Endodermal cell (in vitro differentiated cells): ENCODE results near the gene STT3A. TPM values are rescaled to one million over a fixed set of nuclear protein-coding genes. Genes with fewer than 3 reads are reported as not detected.

Experiments used
- DNase-seq: peaks from one replicate; pipeline ENCODE4 v3.0.0-alpha.2; 2017
- H3K27ac ChIP-seq: 2 replicates; pipeline ENCODE4 v1.5.1; 2013; ENCODE audit warnings: mild to moderate bottlenecking, low read depth, low read length, moderate library complexity
- H3K27me3 ChIP-seq: 2 replicates; pipeline ENCODE4 v1.6.1; 2013; ENCODE audit warnings: mild to moderate bottlenecking, low read length, moderate library complexity; ENCODE audit not compliant: insufficient read depth, control insufficient read depth, poor library complexity, severe bottlenecking
- H3K36me3 ChIP-seq: 2 replicates; pipeline ENCODE4 v1.7.0; 2013; ENCODE audit warnings: mild to moderate bottlenecking, low read length, moderate library complexity; ENCODE audit not compliant: control insufficient read depth, insufficient read depth
- H3K4me1 ChIP-seq: one replicate; pipeline ENCODE4 v1.7.0; 2013; ENCODE audit warnings: low read length; ENCODE audit not compliant: control insufficient read depth, insufficient read depth
- H3K4me3 ChIP-seq: 2 replicates; pipeline ENCODE4 v1.5.1; 2013; ENCODE audit warnings: mild to moderate bottlenecking, low read length, moderate library complexity
- H3K9ac ChIP-seq: 2 replicates; pipeline ENCODE4 v1.6.1; 2013; ENCODE audit warnings: mild to moderate bottlenecking, low read length, moderate library complexity; ENCODE audit not compliant: poor library complexity, severe bottlenecking; ENCODE audit errors: extremely low read depth
- H3K9me3 ChIP-seq: 2 replicates; pipeline ENCODE4 v1.6.1; 2013; ENCODE audit warnings: mild to moderate bottlenecking, low read length, moderate library complexity; ENCODE audit not compliant: control insufficient read depth
- H3K27ac Mint-ChIP-seq: 2 replicates; pipeline ENCODE4 v1.8.0; 2020; ENCODE audit warnings: mixed read lengths
- H3K27me3 Mint-ChIP-seq: 2 replicates; pipeline ENCODE4 v1.8.0; 2021; ENCODE audit warnings: mild to moderate bottlenecking, mixed read lengths; ENCODE audit not compliant: insufficient read depth
- H3K36me3 Mint-ChIP-seq: 2 replicates; pipeline ENCODE4 v1.8.0; 2020; ENCODE audit warnings: low read depth, mixed read lengths
- H3K4me1 Mint-ChIP-seq: 2 replicates; pipeline ENCODE4 v1.8.0; 2020; ENCODE audit warnings: mixed read lengths
- H3K4me3 Mint-ChIP-seq: 2 replicates; pipeline ENCODE4 v1.8.0; 2020; ENCODE audit warnings: mild to moderate bottlenecking, moderate library complexity, mixed read lengths
- H3K9me3 Mint-ChIP-seq: 2 replicates; pipeline ENCODE4 v1.8.0; 2020; ENCODE audit warnings: mild to moderate bottlenecking, mixed read lengths
- WGBS, 2 experiments: methylation state at CpG; one replicate each; pipeline versions ENCODE4 v1.1.5 to v1.1.7; 2013; ENCODE audit warnings: missing lambda C conversion rate in 2 of 2, mixed read lengths in 1 of 2; ENCODE audit not compliant: insufficient coverage in 1 of 2, insufficient read length in 1 of 2; 5-methylcytosine and 5-hydroxymethylcytosine counted together
- total RNA-seq, 2 donors: library from RNA; stranded (reverse); fragmentation: NEBNext Ultra II Directional in 1 of 2; extraction: Animal tissue kit (Norgen Biotek cat#: 25700) in 1 of 2; gene quantifications; 2 replicates in 1 of 2; 3 replicates in 1 of 2; pipeline ENCODE4 v1.2.1, GENCODE V29; 2021
- TF ChIP-seq, protein P1 (sequence below): fragments of 200-600 bp; sonication (generic); conservative IDR thresholded peaks from 2 replicates; pipeline ENCODE4 v1.5.0; 2021; ENCODE audit warnings: antibody characterized with exemption, mild to moderate bottlenecking

The STT3A gene
- total RNA-seq, 2 donors from 2014 or later: 158 to 159 TPM

DNA sequence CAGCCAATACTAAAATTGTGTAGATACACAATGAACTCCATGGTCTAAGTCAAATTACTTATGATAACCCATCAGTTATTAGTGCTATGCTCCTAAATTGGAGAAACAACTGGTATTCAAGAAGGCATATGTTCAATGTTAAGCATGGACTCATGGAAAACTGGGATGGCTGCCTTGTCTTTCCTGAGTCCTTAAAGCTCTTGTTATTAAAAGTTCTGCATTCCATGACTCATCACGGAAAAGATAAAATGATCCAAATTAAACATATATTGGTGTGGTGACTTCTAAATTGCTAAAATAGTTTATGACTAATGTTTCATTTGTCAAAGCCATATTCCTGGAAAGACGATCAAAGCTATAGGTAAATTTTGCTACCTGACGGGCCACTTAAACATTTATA is 32.8 kb upstream of the STT3A start:
- no peak for DNase-seq
- H3K36me3 Mint-ChIP-seq: no peaks in the 10 kb centered on the region
- no peaks in the 10 kb centered on the region for H3K36me3 ChIP-seq
- peaks cover 22% of the 10 kb centered on the region for H3K9me3 Mint-ChIP-seq
- H3K9ac ChIP-seq: no peak overlapping the region
- no peak overlapping the region for H3K4me3 ChIP-seq
- no peak overlapping the region for H3K27ac ChIP-seq
- H3K4me3 Mint-ChIP-seq: no peak overlapping the region
- no peaks in the 10 kb centered on the region for H3K27me3 ChIP-seq
- 80 to 84% methylated on average over 1 to 3 of the region's 3 CpGs for WGBS, 2 experiments
- TF ChIP-seq, protein P1, sequence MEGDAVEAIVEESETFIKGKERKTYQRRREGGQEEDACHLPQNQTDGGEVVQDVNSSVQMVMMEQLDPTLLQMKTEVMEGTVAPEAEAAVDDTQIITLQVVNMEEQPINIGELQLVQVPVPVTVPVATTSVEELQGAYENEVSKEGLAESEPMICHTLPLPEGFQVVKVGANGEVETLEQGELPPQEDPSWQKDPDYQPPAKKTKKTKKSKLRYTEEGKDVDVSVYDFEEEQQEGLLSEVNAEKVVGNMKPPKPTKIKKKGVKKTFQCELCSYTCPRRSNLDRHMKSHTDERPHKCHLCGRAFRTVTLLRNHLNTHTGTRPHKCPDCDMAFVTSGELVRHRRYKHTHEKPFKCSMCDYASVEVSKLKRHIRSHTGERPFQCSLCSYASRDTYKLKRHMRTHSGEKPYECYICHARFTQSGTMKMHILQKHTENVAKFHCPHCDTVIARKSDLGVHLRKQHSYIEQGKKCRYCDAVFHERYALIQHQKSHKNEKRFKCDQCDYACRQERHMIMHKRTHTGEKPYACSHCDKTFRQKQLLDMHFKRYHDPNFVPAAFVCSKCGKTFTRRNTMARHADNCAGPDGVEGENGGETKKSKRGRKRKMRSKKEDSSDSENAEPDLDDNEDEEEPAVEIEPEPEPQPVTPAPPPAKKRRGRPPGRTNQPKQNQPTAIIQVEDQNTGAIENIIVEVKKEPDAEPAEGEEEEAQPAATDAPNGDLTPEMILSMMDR: no peak
- peaks cover 7% of the 10 kb centered on the region for H3K9me3 ChIP-seq
- H3K27me3 Mint-ChIP-seq: peaks cover 3% of the 10 kb centered on the region
- peaks cover 5% of the 10 kb centered on the region for H3K4me1 ChIP-seq
- peaks cover 4% of the 10 kb centered on the region for H3K4me1 Mint-ChIP-seq
- H3K27ac Mint-ChIP-seq: no peak overlapping the region

DNA sequence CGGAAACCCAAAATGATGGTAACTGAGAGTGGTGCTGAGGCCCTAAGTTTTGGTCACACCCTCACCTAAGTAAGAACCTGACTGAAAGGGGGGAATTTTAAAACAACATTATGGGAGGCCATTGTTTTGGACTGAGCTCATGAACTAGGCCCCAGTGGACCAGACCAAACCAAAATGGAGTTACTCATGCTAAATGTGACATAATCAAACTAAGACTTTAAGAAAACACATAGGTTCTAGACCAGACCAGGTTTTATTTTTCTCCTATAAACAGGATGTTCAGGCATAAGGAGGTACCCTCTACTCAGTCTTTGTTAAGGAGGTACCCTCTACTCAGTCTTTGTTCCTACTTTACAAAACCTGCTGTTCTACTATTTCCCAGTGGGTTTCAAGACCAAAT is 30.7 kb upstream of the STT3A start:
- Histone ChIP-seq H3K27me3 (no peaks in the 10 kb centered on the region), H3K4me3 (no peak overlapping the region), H3K9me3 (peaks cover 6% of the 10 kb centered on the region), H3K36me3 (no peaks in the 10 kb centered on the region), H3K9ac (no peak overlapping the region), H3K27ac (no peak overlapping the region), H3K4me1 (peaks cover 5% of the 10 kb centered on the region)
- DNase-seq: no peak
- Mint-ChIP-seq H3K9me3 (peaks cover 13% of the 10 kb centered on the region), H3K27ac (no peak overlapping the region), H3K27me3 (peaks cover 3% of the 10 kb centered on the region), H3K4me1 (peaks cover 4% of the 10 kb centered on the region), H3K4me3 (no peak overlapping the region), H3K36me3 (no peaks in the 10 kb centered on the region)
- TF ChIP-seq, protein P1: no peak
- WGBS, 2 experiments: 92 to 100% methylated on average over 1 of the region's 1 CpG

DNA sequence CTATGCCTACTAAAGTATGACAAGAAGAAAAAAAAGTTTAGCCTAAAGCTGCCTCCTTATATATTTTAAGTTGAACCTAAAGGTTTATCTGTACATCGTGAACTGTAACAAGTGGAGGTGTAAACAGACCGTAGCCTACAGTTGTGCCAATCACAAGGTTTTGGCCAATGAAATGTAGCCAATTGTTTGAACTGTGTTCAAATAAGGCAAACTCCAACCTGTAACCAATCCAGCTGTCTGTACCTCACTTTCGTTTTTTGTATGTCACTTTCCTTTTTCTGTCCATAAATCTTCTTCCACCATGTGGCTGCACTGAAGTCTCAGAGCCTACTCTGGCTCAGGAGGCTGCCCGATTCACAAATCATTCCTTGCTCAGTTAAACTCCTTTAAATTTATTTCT is 30.2 kb upstream of the STT3A start:
- WGBS, 2 experiments: 95 to 100% methylated on average over 4 of the region's 4 CpGs
- Histone ChIP-seq H3K4me1 (peaks cover 5% of the 10 kb centered on the region), H3K27ac (no peak overlapping the region), H3K36me3 (no peaks in the 10 kb centered on the region), H3K27me3 (no peaks in the 10 kb centered on the region), H3K9me3 (peaks cover 8% of the 10 kb centered on the region), H3K4me3 (no peak overlapping the region), H3K9ac (no peak overlapping the region)
- Mint-ChIP-seq H3K36me3 (no peaks in the 10 kb centered on the region), H3K27me3 (peaks cover 3% of the 10 kb centered on the region), H3K27ac (no peak overlapping the region), H3K9me3 (peaks cover 13% of the 10 kb centered on the region), H3K4me3 (no peak overlapping the region), H3K4me1 (peaks cover 4% of the 10 kb centered on the region)
- TF ChIP-seq, protein P1: no peak
- DNase-seq: no peak
